HepG2 (cell line): ENCODE measurements around the gene PDIA4. TPM values are rescaled to one million over a fixed set of nuclear protein-coding genes. Genes with fewer than 3 reads are reported as not detected.

Experiments
- ATAC-seq: fragments of 200-7000 bp; cut with Tn5 transposase; 3 replicates; pipeline ENCODE4 v1.9.1; 2020; ENCODE audit warnings: mild to moderate bottlenecking, moderate library complexity
- BruUV-seq: library from RNA; stranded (reverse); fragments of 400-500 nt; replicated peaks from 2 replicates; lab custom pipeline; 2021; lab: Mats Ljungman, UMichigan
- CTCF ChIA-PET: fragments of 300-600 bp; formaldehyde crosslinking; extraction: SDS; loops from one replicate; lab custom pipeline; 2021; ENCODE audit warnings: low total read pairs, inconsistent platforms, low intra/inter-chr PET ratio; lab: Yijun Ruan, JAX
- POLR2A ChIA-PET: fragments of 350-600 bp; sonication (Branson Sonifier 250); formaldehyde crosslinking; loops from one replicate; lab custom pipeline; 2020; ENCODE audit warnings: antibody characterized with exemption, inconsistent platforms; lab: Yijun Ruan, JAX
- DNase-seq: peaks from one replicate; pipeline ENCODE4 v3.0.0-alpha.2; 2015; ENCODE audit warnings: low spot score
- FAIRE-seq: peaks from 3 replicates; lab custom pipeline; 2011; peaks lifted over from hg19 to GRCh38; lab: Jason Lieb, UNC
- H2AFZ ChIP-seq: one replicate; pipeline ENCODE4 v1.6.1; 2011; ENCODE audit warnings: low read length, inconsistent platforms
- H3K27ac ChIP-seq: fragments of 300-600 bp; 3 replicates; pipeline ENCODE4 v1.8.0; 2011; ENCODE audit warnings: mixed run types, mild to moderate bottlenecking, mixed read lengths, low read length, inconsistent platforms; ENCODE audit not compliant: insufficient read depth; ENCODE audit errors: extremely low read length
- H3K27me3 ChIP-seq, 2 experiments: fragments of 200-600 bp in 1 of 2; 2 replicates in 1 of 2; 3 replicates in 1 of 2; pipeline versions ENCODE4 v1.6.0 to v1.8.0; 2011; ENCODE audit warnings: low read length in 2 of 2, mild to moderate bottlenecking in 2 of 2, moderate library complexity in 2 of 2, inconsistent platforms in 1 of 2; ENCODE audit not compliant: insufficient read depth in 2 of 2, control insufficient read depth in 1 of 2
- H3K36me3 ChIP-seq, 2 experiments: fragments of 200-600 bp in 1 of 2; replicated peaks in 1 of 2; 2 replicates in 1 of 2; 3 replicates in 1 of 2; pipeline versions ENCODE4 v1.5.1 to v1.8.0; 2011; ENCODE audit warnings: low read length in 2 of 2, inconsistent platforms in 1 of 2; ENCODE audit not compliant: insufficient read depth in 2 of 2, control insufficient read depth in 1 of 2
- H3K4me1 ChIP-seq: 2 replicates; pipeline ENCODE4 v1.5.1; 2012; ENCODE audit warnings: low read length, inconsistent platforms; ENCODE audit not compliant: insufficient read depth
- H3K4me2 ChIP-seq: 2 replicates; pipeline ENCODE4 v1.6.0; 2011; ENCODE audit warnings: low read depth, low read length, inconsistent platforms
- H3K4me3 ChIP-seq, 3 experiments: fragments of 200-600 bp in 1 of 3; sonication (generic), shearing (Covaris generic) in 1 of 3; replicated peaks in 1 of 3; 2 replicates each; pipeline ENCODE4 v1.5.1; 2011 to 2016; ENCODE audit warnings: low read length in 3 of 3, inconsistent platforms in 2 of 3, low read depth in 2 of 3, mild to moderate bottlenecking in 2 of 3, control low read depth in 1 of 3, mixed read lengths in 1 of 3; ENCODE audit not compliant: insufficient read depth in 1 of 3
- H3K79me2 ChIP-seq: one replicate; pipeline ENCODE4 v1.6.1; 2011; ENCODE audit warnings: low read length, inconsistent platforms; ENCODE audit not compliant: insufficient read depth
- H3K9ac ChIP-seq: 2 replicates; pipeline ENCODE4 v1.6.0; 2011; ENCODE audit warnings: mild to moderate bottlenecking, low read depth, low read length, inconsistent platforms; ENCODE audit not compliant: insufficient read depth
- H3K9me3 ChIP-seq: 2 replicates; pipeline ENCODE4 v1.5.1; 2012; ENCODE audit warnings: mild to moderate bottlenecking, low read length
- H4K20me1 ChIP-seq: 2 replicates; pipeline ENCODE4 v1.6.0; 2011; ENCODE audit warnings: inconsistent platforms, mild to moderate bottlenecking, low read length, moderate library complexity; ENCODE audit not compliant: insufficient read depth
- CBX5 ChIP-seq: sonication (generic); formaldehyde crosslinking; IDR thresholded peaks from 2 replicates; pipeline ENCODE4 v1.4.0; 2020; ENCODE audit warnings: missing genetic modification reagents, borderline replicate concordance
- ISX ChIP-seq: sonication (generic); formaldehyde crosslinking; conservative IDR thresholded peaks from 2 replicates; pipeline ENCODE4 v1.5.0; 2020; ENCODE audit warnings: missing genetic modification reagents
- KAT8 ChIP-seq: IDR thresholded peaks from 2 replicates; pipeline ENCODE4 v1.6.1; 2016; ENCODE audit warnings: missing genetic modification reagents, missing compliant biosample characterization
- KLF16 ChIP-seq, 2 experiments: sonication (generic) in 1 of 2; formaldehyde crosslinking in 1 of 2; IDR thresholded peaks; 2 replicates each; pipeline versions ENCODE4 v1.6.1 to v1.8.0; 2016 to 2023; ENCODE audit warnings: missing genetic modification reagents in 2 of 2, missing compliant biosample characterization in 1 of 2
- MED1 ChIP-seq: sonication (generic); formaldehyde crosslinking; IDR thresholded peaks from 2 replicates; pipeline ENCODE4 v1.4.0; 2020; ENCODE audit warnings: missing genetic modification reagents
- MED8 ChIP-seq: sonication (generic); formaldehyde crosslinking; IDR thresholded peaks from 2 replicates; pipeline ENCODE4 v1.8.1; 2023; ENCODE audit warnings: mild to moderate bottlenecking, missing genetic modification reagents; ENCODE audit not compliant: insufficient replicate concordance
- NFIC ChIP-seq: IDR thresholded peaks from 2 replicates; pipeline ENCODE4 v1.6.1; 2012; ENCODE audit warnings: mild to moderate bottlenecking, low read length, inconsistent platforms
- SOX5 ChIP-seq: IDR thresholded peaks from 2 replicates; pipeline ENCODE4 v1.6.1; 2016; ENCODE audit warnings: borderline replicate concordance
- SRSF9 ChIP-seq: fragments of 200-400 bp; formaldehyde crosslinking; IDR thresholded peaks from 2 replicates; pipeline ENCODE4 v1.6.1; 2018; ENCODE audit warnings: borderline replicate concordance, mild to moderate bottlenecking, low read depth, low read length; ENCODE audit not compliant: insufficient read depth, poor library complexity, severe bottlenecking
- TBX2 ChIP-seq: sonication (generic); formaldehyde crosslinking; IDR thresholded peaks from 2 replicates; pipeline ENCODE4 v1.5.0; 2020; ENCODE audit warnings: missing genetic modification reagents, mild to moderate bottlenecking, borderline replicate concordance
- ZNF124 ChIP-seq: sonication (generic); formaldehyde crosslinking; IDR thresholded peaks from 2 replicates; pipeline ENCODE4 v1.4.0; 2020; ENCODE audit warnings: missing genetic modification reagents
- WGBS: methylation state at CpG from one replicate; pipeline ENCODE4 v1.1.6; 2017; ENCODE audit warnings: low lambda C conversion rate; 5-methylcytosine and 5-hydroxymethylcytosine counted together
- in situ Hi-C: cut with HindIII; loops from 2 replicates; pipeline ENCODE4 v1.10.0; 2017; ENCODE audit warnings: low pct_unique_long_range_greater_than_20kb; ENCODE audit not compliant: extremely low pct_ligation_motif_present
- intact Hi-C: fragments of 100-400 bp; cut with micrococcal nuclease; formaldehyde crosslinking; loops from one replicate; pipeline ENCODE4 v1.10.0; 2022; ENCODE audit not compliant: unreplicated experiment
- polyA plus RNA-seq, 8 experiments: library from polyadenylated mRNA; depleted of rRNA in 3 of 8; stranded (reverse) in 7 of 8; unstranded in 1 of 8; fragments of >200 nt; fragmentation: Illumina TruSeq in 4 of 8; extraction: Trizol in 4 of 8; gene quantifications; 2 replicates each; pipeline versions ENCODE4 v1.2.1 to v1.2.3, GENCODE V29; 2011 to 2016; ENCODE audit warnings: low read depth in 4 of 8, missing spikeins in 1 of 8, mixed read lengths in 1 of 8; ENCODE audit not compliant: insufficient read depth in 1 of 8
- total RNA-seq, 5 experiments: library from RNA; depleted of rRNA; stranded (reverse); fragments of >200 nt; fragmentation: Illumina TruSeq; extraction: Trizol; gene quantifications; 2 replicates each; pipeline ENCODE4 v1.2.3, GENCODE V29; 2016; ENCODE audit warnings: low read depth in 1 of 5
- TF ChIP-seq, protein P1 (sequence below): IDR thresholded peaks from 2 replicates; pipeline ENCODE4 v1.6.1; 2016; ENCODE audit warnings: low read depth, control low read depth
- TF ChIP-seq, protein P2 (sequence below): sonication (generic); formaldehyde crosslinking; IDR thresholded peaks from 2 replicates; pipeline ENCODE4 v1.4.0; 2020; ENCODE audit warnings: missing genetic modification reagents, borderline replicate concordance
- TF ChIP-seq, protein P3 (sequence below): IDR thresholded peaks from 2 replicates; pipeline ENCODE4 v1.6.1; 2016; ENCODE audit warnings: missing compliant biosample characterization, missing genetic modification reagents, borderline replicate concordance
- TF ChIP-seq, protein P4 (sequence below): sonication (generic); formaldehyde crosslinking; IDR thresholded peaks from 2 replicates; pipeline ENCODE4 v1.5.0; 2020; ENCODE audit warnings: mild to moderate bottlenecking, missing genetic modification reagents
- TF ChIP-seq, protein P5 (sequence below): sonication (generic); formaldehyde crosslinking; IDR thresholded peaks from 2 replicates; pipeline ENCODE4 v1.4.0; 2020; ENCODE audit warnings: missing genetic modification reagents

PDIA4 gene
- total and polyA plus RNA-seq, 2 of the 13 experiments (the other 11 are each of a cell fraction or from before 2014, with no cell fraction given): 278 to 402 TPM

DNA sequence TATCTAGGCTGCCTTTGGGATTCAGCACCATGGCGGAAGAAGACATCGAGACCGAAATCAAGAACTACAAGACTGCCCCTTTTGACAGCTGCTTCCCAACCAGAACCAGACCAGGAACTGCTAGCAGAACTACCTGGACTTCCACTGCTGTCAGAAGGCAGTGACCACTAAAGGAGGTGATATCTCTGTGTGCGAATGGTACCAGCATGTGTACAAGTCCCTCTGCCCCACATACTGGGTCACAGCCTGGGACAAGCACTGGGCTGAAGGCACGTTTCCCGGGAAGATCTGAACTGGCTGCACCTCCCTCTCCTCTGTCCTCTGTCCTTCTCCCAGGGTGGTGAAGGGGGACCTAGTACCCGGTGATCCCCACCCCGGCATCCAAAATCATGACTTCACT lies 25.6 kb upstream of the PDIA4 start:
- no peak overlapping the region for H3K4me3 ChIP-seq
- 0 out of 5 replicates have a peak, but pooled peaks cover 0 to 3% of the 10 kb centered on the region in 2 experiments for H3K27me3 ChIP-seq
- H3K27ac ChIP-seq: no peak overlapping the region
- DNase-seq: no peak
- ChIA-PET POLR2A (no interaction called here), CTCF (no interaction called here)
- H2AFZ ChIP-seq: no peak overlapping the region
- H3K4me1 ChIP-seq: no peaks in the 10 kb centered on the region
- 55% methylated on average over 8 of the region's 8 CpGs for WGBS
- H3K4me2 ChIP-seq: no peak overlapping the region
- no TSS peak for BruUV-seq
- no peak overlapping the region for H3K9ac ChIP-seq
- in situ Hi-C loops (no loop called here), intact Hi-C loops (no loop called here)
- H3K79me2 ChIP-seq: no peaks in the 10 kb centered on the region
- ATAC-seq: no peak
- no peaks in the 10 kb centered on the region for H3K9me3 ChIP-seq
- no peaks in the 10 kb centered on the region for H4K20me1 ChIP-seq
- H3K36me3 ChIP-seq: no peaks in the 10 kb centered on the region
- no peak for FAIRE-seq
- TF ChIP-seq SOX5 (CRISPR knock-in tag) (no peak), SRSF9 (no peak), NFIC (no peak), TBX2 (CRISPR knock-in tag) (no peak), CBX5 (CRISPR knock-in tag) (no peak), KLF16 (CRISPR knock-in tag; IDR thresholded peaks at IDR 0.05) (no peak), MED8 (CRISPR knock-in tag) (no peak), ISX (CRISPR knock-in tag) (no peak), ZNF124 (no peak), KAT8 (CRISPR knock-in tag) (no peak), MED1 (CRISPR knock-in tag) (no peak)
- TF ChIP-seq, protein P1, sequence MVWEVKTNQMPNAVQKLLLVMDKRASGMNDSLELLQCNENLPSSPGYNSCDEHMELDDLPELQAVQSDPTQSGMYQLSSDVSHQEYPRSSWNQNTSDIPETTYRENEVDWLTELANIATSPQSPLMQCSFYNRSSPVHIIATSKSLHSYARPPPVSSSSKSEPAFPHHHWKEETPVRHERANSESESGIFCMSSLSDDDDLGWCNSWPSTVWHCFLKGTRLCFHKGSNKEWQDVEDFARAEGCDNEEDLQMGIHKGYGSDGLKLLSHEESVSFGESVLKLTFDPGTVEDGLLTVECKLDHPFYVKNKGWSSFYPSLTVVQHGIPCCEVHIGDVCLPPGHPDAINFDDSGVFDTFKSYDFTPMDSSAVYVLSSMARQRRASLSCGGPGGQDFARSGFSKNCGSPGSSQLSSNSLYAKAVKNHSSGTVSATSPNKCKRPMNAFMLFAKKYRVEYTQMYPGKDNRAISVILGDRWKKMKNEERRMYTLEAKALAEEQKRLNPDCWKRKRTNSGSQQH (CRISPR knock-in tag): no peak
- TF ChIP-seq, protein P2, sequence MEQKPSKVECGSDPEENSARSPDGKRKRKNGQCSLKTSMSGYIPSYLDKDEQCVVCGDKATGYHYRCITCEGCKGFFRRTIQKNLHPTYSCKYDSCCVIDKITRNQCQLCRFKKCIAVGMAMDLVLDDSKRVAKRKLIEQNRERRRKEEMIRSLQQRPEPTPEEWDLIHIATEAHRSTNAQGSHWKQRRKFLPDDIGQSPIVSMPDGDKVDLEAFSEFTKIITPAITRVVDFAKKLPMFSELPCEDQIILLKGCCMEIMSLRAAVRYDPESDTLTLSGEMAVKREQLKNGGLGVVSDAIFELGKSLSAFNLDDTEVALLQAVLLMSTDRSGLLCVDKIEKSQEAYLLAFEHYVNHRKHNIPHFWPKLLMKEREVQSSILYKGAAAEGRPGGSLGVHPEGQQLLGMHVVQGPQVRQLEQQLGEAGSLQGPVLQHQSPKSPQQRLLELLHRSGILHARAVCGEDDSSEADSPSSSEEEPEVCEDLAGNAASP: no peak
- TF ChIP-seq, protein P3, sequence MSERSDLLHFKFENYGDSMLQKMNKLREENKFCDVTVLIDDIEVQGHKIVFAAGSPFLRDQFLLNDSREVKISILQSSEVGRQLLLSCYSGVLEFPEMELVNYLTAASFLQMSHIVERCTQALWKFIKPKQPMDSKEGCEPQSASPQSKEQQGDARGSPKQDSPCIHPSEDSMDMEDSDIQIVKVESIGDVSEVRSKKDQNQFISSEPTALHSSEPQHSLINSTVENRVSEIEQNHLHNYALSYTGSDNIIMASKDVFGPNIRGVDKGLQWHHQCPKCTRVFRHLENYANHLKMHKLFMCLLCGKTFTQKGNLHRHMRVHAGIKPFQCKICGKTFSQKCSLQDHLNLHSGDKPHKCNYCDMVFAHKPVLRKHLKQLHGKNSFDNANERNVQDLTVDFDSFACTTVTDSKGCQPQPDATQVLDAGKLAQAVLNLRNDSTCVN: no peak
- TF ChIP-seq, protein P4, sequence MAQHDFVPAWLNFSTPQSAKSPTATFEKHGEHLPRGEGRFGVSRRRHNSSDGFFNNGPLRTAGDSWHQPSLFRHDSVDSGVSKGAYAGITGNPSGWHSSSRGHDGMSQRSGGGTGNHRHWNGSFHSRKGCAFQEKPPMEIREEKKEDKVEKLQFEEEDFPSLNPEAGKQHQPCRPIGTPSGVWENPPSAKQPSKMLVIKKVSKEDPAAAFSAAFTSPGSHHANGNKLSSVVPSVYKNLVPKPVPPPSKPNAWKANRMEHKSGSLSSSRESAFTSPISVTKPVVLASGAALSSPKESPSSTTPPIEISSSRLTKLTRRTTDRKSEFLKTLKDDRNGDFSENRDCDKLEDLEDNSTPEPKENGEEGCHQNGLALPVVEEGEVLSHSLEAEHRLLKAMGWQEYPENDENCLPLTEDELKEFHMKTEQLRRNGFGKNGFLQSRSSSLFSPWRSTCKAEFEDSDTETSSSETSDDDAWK: no peak
- TF ChIP-seq, protein P5, sequence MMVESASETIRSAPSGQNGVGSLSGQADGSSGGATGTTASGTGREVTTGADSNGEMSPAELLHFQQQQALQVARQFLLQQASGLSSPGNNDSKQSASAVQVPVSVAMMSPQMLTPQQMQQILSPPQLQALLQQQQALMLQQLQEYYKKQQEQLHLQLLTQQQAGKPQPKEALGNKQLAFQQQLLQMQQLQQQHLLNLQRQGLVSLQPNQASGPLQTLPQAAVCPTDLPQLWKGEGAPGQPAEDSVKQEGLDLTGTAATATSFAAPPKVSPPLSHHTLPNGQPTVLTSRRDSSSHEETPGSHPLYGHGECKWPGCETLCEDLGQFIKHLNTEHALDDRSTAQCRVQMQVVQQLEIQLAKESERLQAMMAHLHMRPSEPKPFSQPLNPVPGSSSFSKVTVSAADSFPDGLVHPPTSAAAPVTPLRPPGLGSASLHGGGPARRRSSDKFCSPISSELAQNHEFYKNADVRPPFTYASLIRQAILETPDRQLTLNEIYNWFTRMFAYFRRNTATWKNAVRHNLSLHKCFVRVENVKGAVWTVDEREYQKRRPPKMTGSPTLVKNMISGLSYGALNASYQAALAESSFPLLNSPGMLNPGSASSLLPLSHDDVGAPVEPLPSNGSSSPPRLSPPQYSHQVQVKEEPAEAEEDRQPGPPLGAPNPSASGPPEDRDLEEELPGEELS (CRISPR knock-in tag): no peak
